H9 (cell line): ENCODE results near the gene FAM149B1. TPM values are rescaled to one million over a fixed set of nuclear protein-coding genes. Genes with fewer than 3 reads are reported as not detected.

Experiments used
- DNase-seq: peaks from one replicate; pipeline ENCODE4 v3.0.0-alpha.2; 2017
- H2AFZ ChIP-seq: one replicate; pipeline ENCODE4 v1.6.1; 2013; ENCODE audit warnings: mild to moderate bottlenecking, low read length, control low read depth, moderate library complexity
- H2AK5ac ChIP-seq: 2 replicates; pipeline ENCODE4 v1.6.1; 2013; ENCODE audit warnings: low read length, control low read depth, mixed read lengths; ENCODE audit not compliant: insufficient read length
- H2BK120ac ChIP-seq: one replicate; pipeline ENCODE4 v1.6.1; 2013; ENCODE audit warnings: low read depth, mild to moderate bottlenecking, low read length, control low read depth, inconsistent platforms; ENCODE audit not compliant: poor library complexity, severe bottlenecking
- H2BK12ac ChIP-seq: 2 replicates; pipeline ENCODE4 v1.6.1; 2013; ENCODE audit warnings: low read length, control low read depth, mixed read lengths, low read depth; ENCODE audit not compliant: insufficient read length
- H2BK15ac ChIP-seq: 2 replicates; pipeline ENCODE4 v1.6.1; 2013; ENCODE audit warnings: low read depth, low read length, control low read depth
- H2BK20ac ChIP-seq: one replicate; pipeline ENCODE4 v1.6.1; 2013; ENCODE audit warnings: low read depth, mild to moderate bottlenecking, low read length, control low read depth, inconsistent platforms; ENCODE audit not compliant: poor library complexity, severe bottlenecking
- H2BK5ac ChIP-seq: 2 replicates; pipeline ENCODE4 v1.6.1; 2013; ENCODE audit warnings: low read length, control low read depth, mixed read lengths; ENCODE audit not compliant: insufficient read length
- H3K14ac ChIP-seq: 2 replicates; pipeline ENCODE4 v1.6.1; 2013; ENCODE audit warnings: low read length, control low read depth; ENCODE audit not compliant: insufficient read depth
- H3K18ac ChIP-seq: 2 replicates; pipeline ENCODE4 v1.6.1; 2013; ENCODE audit warnings: low read depth, mild to moderate bottlenecking, mixed read lengths, low read length, control low read depth; ENCODE audit not compliant: insufficient read length
- H3K23ac ChIP-seq: 2 replicates; pipeline ENCODE4 v1.6.1; 2013; ENCODE audit warnings: low read length, control low read depth, mixed read lengths, low read depth; ENCODE audit not compliant: insufficient read length
- H3K23me2 ChIP-seq: 2 replicates; pipeline ENCODE4 v1.6.1; 2013; ENCODE audit warnings: low read depth, mild to moderate bottlenecking, mixed read lengths, low read length, control low read depth; ENCODE audit not compliant: insufficient read length, poor library complexity, severe bottlenecking
- H3K27ac ChIP-seq: 2 replicates; pipeline ENCODE4 v1.5.1; 2013; ENCODE audit warnings: low read length, control low read depth, mixed read lengths, low read depth; ENCODE audit not compliant: insufficient read length
- H3K27me3 ChIP-seq: 2 replicates; pipeline ENCODE4 v1.6.1; 2013; ENCODE audit warnings: low read length, control low read depth, inconsistent platforms; ENCODE audit not compliant: insufficient read depth
- H3K4ac ChIP-seq: 2 replicates; pipeline ENCODE4 v1.6.1; 2013; ENCODE audit warnings: low read depth, mild to moderate bottlenecking, control low read depth, inconsistent platforms, low read length, moderate library complexity
- H3K4me1 ChIP-seq: 2 replicates; pipeline ENCODE4 v1.6.1; 2013; ENCODE audit warnings: low read length, control low read depth, inconsistent platforms; ENCODE audit not compliant: insufficient read depth
- H3K4me2 ChIP-seq: 2 replicates; pipeline ENCODE4 v1.6.1; 2013; ENCODE audit warnings: low read length, control low read depth, mixed read lengths; ENCODE audit not compliant: insufficient read length, insufficient read depth
- H3K56ac ChIP-seq: 2 replicates; pipeline ENCODE4 v1.6.1; 2013; ENCODE audit warnings: low read depth, mild to moderate bottlenecking, mixed read lengths, low read length, control low read depth; ENCODE audit not compliant: insufficient read length
- H3K79me1 ChIP-seq: 2 replicates; pipeline ENCODE4 v1.6.1; 2013; ENCODE audit warnings: low read depth, mild to moderate bottlenecking, moderate library complexity, low read length, control low read depth, inconsistent platforms; ENCODE audit not compliant: insufficient read depth, poor library complexity, severe bottlenecking
- H3K79me2 ChIP-seq: 2 replicates; pipeline ENCODE4 v1.6.1; 2013; ENCODE audit warnings: low read length, control low read depth, inconsistent platforms; ENCODE audit not compliant: insufficient read depth
- H3K9ac ChIP-seq: 2 replicates; pipeline ENCODE4 v1.6.1; 2013; ENCODE audit warnings: low read length, control low read depth, mixed read lengths; ENCODE audit not compliant: insufficient read length; ENCODE audit errors: extremely low read depth
- H3K9me3 ChIP-seq: one replicate; pipeline ENCODE4 v1.6.1; 2013; ENCODE audit warnings: low read depth, low read length, inconsistent platforms; ENCODE audit not compliant: control insufficient read depth
- H3T11ph ChIP-seq: one replicate; pipeline ENCODE4 v1.6.1; 2013; ENCODE audit warnings: mild to moderate bottlenecking, low read length, control low read depth, inconsistent platforms
- H4K20me1 ChIP-seq: one replicate; pipeline ENCODE4 v1.6.1; 2013; ENCODE audit not compliant: control insufficient read depth, insufficient read length, insufficient read depth
- H4K5ac ChIP-seq: 2 replicates; pipeline ENCODE4 v1.6.1; 2013; ENCODE audit warnings: low read depth, mild to moderate bottlenecking, mixed read lengths, low read length, control low read depth; ENCODE audit not compliant: insufficient read length
- H4K8ac ChIP-seq: replicated peaks from 2 replicates; pipeline ENCODE4 v1.6.1; 2013; ENCODE audit warnings: low read length, control low read depth, mixed read lengths, low read depth; ENCODE audit not compliant: insufficient read length
- H4K91ac ChIP-seq: 2 replicates; pipeline ENCODE4 v1.6.1; 2013; ENCODE audit warnings: low read depth, mild to moderate bottlenecking, moderate library complexity, mixed read lengths, low read length, control low read depth; ENCODE audit not compliant: insufficient read length
- H3K27ac Mint-ChIP-seq, 3 experiments: 2 replicates in 2 of 3; 3 replicates in 1 of 3; pipeline ENCODE4 v1.8.0; 2020 to 2021; ENCODE audit warnings: mixed read lengths in 3 of 3, mild to moderate bottlenecking in 1 of 3, moderate library complexity in 1 of 3
- H3K27me3 Mint-ChIP-seq: 2 replicates; pipeline ENCODE4 v1.8.0; 2021; ENCODE audit warnings: low read depth, mild to moderate bottlenecking, moderate library complexity, mixed read lengths
- H3K36me3 Mint-ChIP-seq, 3 experiments: 2 replicates in 2 of 3; 3 replicates in 1 of 3; pipeline ENCODE4 v1.8.0; 2020 to 2021; ENCODE audit warnings: low read depth in 3 of 3, mixed read lengths in 3 of 3; ENCODE audit not compliant: insufficient read depth in 1 of 3
- H3K4me1 Mint-ChIP-seq, 2 experiments: 2 replicates each; pipeline ENCODE4 v1.8.0; 2020; ENCODE audit warnings: mixed read lengths in 2 of 2
- H3K4me3 Mint-ChIP-seq, 2 experiments: 2 replicates in 1 of 2; 3 replicates in 1 of 2; pipeline ENCODE4 v1.8.0; 2020 to 2021; ENCODE audit warnings: mild to moderate bottlenecking in 2 of 2, mixed read lengths in 2 of 2, moderate library complexity in 1 of 2
- H3K9me3 Mint-ChIP-seq, 2 experiments: 2 replicates in 1 of 2; 3 replicates in 1 of 2; pipeline ENCODE4 v1.8.0; 2020; ENCODE audit warnings: mild to moderate bottlenecking in 2 of 2, mixed read lengths in 2 of 2, moderate library complexity in 1 of 2
- CTCF ChIP-seq: fragments of 200-600 bp; sonication (generic); conservative IDR thresholded peaks from 3 replicates; pipeline ENCODE4 v1.8.0; 2021; ENCODE audit warnings: antibody characterized with exemption, mild to moderate bottlenecking
- WGBS: extraction: QIAGEN DNeasy Blood & Tissue Kit; methylation state at CpG from one replicate; pipeline ENCODE4 v1.1.7; 2013; ENCODE audit warnings: missing lambda C conversion rate, low lambda C conversion rate, mixed read lengths; ENCODE audit not compliant: insufficient read length; ENCODE audit errors: extremely low coverage; 5-methylcytosine and 5-hydroxymethylcytosine counted together
- total RNA-seq: library from RNA; stranded (reverse); gene quantifications from 2 replicates; pipeline ENCODE4 v1.2.1, GENCODE V29; 2021

Gene FAM149B1
- total RNA-seq, 1 experiment from 2014 or later: 17.9 TPM

GRCh38 chr10:73205890-73206289 lies 38.0 kb downstream of the FAM149B1 start:
- H3K27ac ChIP-seq: no peak overlapping the region
- H3K4me2 ChIP-seq: no peak overlapping the region
- H3K27me3 Mint-ChIP-seq: no peaks in the 10 kb centered on the region; the same call in 1 of the 2 replicates
- no peaks in the 10 kb centered on the region for H3K4me1 ChIP-seq
- H3K27ac Mint-ChIP-seq: no peak overlapping the region
- H3K23ac ChIP-seq: no peak overlapping the region
- no peak overlapping the region for H2BK20ac ChIP-seq
- no peaks in the 10 kb centered on the region for H3K4me1 Mint-ChIP-seq
- no peak overlapping the region for H3T11ph ChIP-seq
- H3K9ac ChIP-seq: no peak overlapping the region
- H3K27me3 ChIP-seq: no peaks in the 10 kb centered on the region
- no peak overlapping the region for H4K5ac ChIP-seq
- H3K9me3 Mint-ChIP-seq: peaks cover 27 to 32% of the 10 kb centered on the region in 2 experiments
- no peak overlapping the region for H2AFZ ChIP-seq
- H2BK120ac ChIP-seq: no peak overlapping the region
- no peak overlapping the region for H2BK12ac ChIP-seq
- no CpG with 5 or more reads among the region's 1 CpG for WGBS
- H3K9me3 ChIP-seq: peaks cover 17% of the 10 kb centered on the region
- no peaks in the 10 kb centered on the region for H4K20me1 ChIP-seq
- no peak overlapping the region for H3K14ac ChIP-seq
- TF ChIP-seq CTCF: no peak
- H3K36me3 Mint-ChIP-seq: peaks cover 22 to 48% (median 41%) of the 10 kb centered on the region in 3 experiments
- no peak overlapping the region for H4K91ac ChIP-seq
- no peak overlapping the region for H2BK5ac ChIP-seq
- no peak overlapping the region for H2BK15ac ChIP-seq
- H3K79me1 ChIP-seq: no peaks in the 10 kb centered on the region
- H3K4me3 Mint-ChIP-seq: no peak overlapping the region
- no peak for DNase-seq
- no peak overlapping the region for H2AK5ac ChIP-seq
- H3K4ac ChIP-seq: no peak overlapping the region
- H4K8ac ChIP-seq: no peak overlapping the region
- H3K23me2 ChIP-seq: no peaks in the 10 kb centered on the region
- H3K18ac ChIP-seq: no peak overlapping the region
- no peak overlapping the region for H3K56ac ChIP-seq
- no peaks in the 10 kb centered on the region for H3K79me2 ChIP-seq
